Skeletal muscle satellite cell (primary cell): ENCODE results near the gene TMEM184A.
"Not testable (repeated sequence)": the region's sequence is repeated elsewhere in the genome, so short reads cannot be mapped to it uniquely, and the experiment has no call there.

Experiments used
- H3K27me3 ChIP-seq: 2 replicates; pipeline ENCODE4 v1.7.0; 2013; ENCODE audit warnings: low read length; ENCODE audit not compliant: control insufficient read depth, insufficient read depth
- H3K36me3 ChIP-seq: 2 replicates; pipeline ENCODE4 v1.7.0; 2013; ENCODE audit warnings: mild to moderate bottlenecking, control low read depth, low read length; ENCODE audit not compliant: insufficient read depth
- H3K4me1 ChIP-seq: 2 replicates; pipeline ENCODE4 v1.7.0; 2013; ENCODE audit warnings: low read length; ENCODE audit not compliant: control insufficient read depth, insufficient read depth
- H3K4me2 ChIP-seq: 2 replicates; pipeline ENCODE4 v1.7.0; 2013; ENCODE audit warnings: mild to moderate bottlenecking, low read length
- H3K4me3 ChIP-seq: 2 replicates; pipeline ENCODE4 v1.7.0; 2013; ENCODE audit warnings: low read length
- H3K9ac ChIP-seq: 2 replicates; pipeline ENCODE4 v1.7.0; 2013; ENCODE audit warnings: mild to moderate bottlenecking, low read depth, low read length, moderate library complexity
- H3K9me3 ChIP-seq: replicated peaks from 2 replicates; pipeline ENCODE4 v1.7.0; 2013; ENCODE audit warnings: mild to moderate bottlenecking, control low read depth, low read length

TMEM184A gene

DNA sequence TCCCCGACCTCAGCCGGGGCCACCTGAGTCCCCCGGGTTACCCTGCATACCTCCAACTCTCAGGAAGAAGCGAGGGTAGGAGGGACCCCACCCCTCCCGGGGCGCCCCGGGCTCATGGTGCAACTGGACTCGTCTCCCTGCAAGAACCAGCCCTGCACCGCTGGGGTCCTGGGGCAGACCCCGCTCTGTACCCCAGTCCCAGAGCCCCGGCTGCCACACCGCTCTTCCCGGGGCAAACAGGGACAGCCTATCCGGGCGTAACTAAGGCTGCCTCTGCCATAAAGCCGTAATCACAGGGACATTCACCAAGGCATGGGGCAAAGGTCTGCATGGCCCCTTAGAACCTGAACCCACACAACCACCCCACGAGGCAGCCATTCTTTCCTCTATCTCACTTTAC, 32.2 kb downstream of the TMEM184A start:
- Histone ChIP-seq H3K4me1 (no peaks in the 10 kb centered on the region), H3K27me3 (peaks cover 37% of the 10 kb centered on the region), H3K9me3 (peaks cover 7% of the 10 kb centered on the region), H3K36me3 (no peaks in the 10 kb centered on the region), H3K9ac (no peak overlapping the region), H3K4me3 (no peak overlapping the region), H3K4me2 (no peak overlapping the region)

DNA sequence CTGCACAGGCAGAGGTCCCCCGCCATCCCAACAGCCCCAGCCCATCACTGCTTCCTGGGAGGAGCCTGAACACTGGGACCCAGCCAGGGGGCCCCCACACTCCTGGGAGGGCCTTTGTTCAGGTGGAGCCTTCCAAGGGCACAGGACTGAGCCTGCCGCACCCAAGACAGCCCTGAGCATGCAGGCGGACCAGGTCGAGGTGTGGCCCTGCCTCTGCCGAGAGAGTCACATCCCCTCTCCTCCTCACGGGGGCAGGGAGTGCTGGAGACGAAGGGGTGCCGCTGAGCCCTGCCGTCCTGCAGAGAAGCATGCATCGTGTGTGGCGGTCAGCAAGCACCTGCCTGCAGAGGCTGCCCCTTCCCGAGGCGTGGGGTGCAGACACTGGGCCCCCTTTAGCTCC, 32.8 kb downstream of the TMEM184A start:
- no peak overlapping the region for H3K9ac ChIP-seq
- no peaks in the 10 kb centered on the region for H3K36me3 ChIP-seq
- H3K27me3 ChIP-seq: peaks cover 37% of the 10 kb centered on the region
- no peaks in the 10 kb centered on the region for H3K4me1 ChIP-seq
- no peak overlapping the region for H3K4me3 ChIP-seq
- H3K4me2 ChIP-seq: no peak overlapping the region
- H3K9me3 ChIP-seq: peaks cover 7% of the 10 kb centered on the region

DNA sequence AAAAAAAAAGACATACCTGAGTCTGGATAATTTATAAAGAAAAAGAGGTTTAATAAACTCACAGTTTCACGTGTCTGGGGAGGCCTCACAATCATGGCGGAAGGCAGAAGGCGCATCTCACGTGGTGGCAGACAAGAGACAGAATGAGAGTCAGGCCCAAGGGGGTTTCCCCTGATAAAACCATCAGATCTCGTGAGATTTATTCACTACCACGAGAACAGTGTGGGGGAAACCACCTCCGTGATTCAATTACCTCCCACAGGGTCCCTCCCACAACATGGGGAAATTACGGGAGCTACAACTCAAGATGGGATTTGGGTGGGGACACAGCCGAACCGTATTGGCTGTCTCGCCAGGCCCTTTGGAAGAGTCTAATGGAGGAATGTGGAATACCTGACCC, 34.5 kb downstream of the TMEM184A start:
- Histone ChIP-seq H3K9me3 (peaks cover 7% of the 10 kb centered on the region), H3K27me3 (peaks cover 31% of the 10 kb centered on the region), H3K9ac (no peak overlapping the region), H3K4me2 (no peak overlapping the region), H3K4me1 (no peaks in the 10 kb centered on the region), H3K36me3 (no peaks in the 10 kb centered on the region), H3K4me3 (no peak overlapping the region)

DNA sequence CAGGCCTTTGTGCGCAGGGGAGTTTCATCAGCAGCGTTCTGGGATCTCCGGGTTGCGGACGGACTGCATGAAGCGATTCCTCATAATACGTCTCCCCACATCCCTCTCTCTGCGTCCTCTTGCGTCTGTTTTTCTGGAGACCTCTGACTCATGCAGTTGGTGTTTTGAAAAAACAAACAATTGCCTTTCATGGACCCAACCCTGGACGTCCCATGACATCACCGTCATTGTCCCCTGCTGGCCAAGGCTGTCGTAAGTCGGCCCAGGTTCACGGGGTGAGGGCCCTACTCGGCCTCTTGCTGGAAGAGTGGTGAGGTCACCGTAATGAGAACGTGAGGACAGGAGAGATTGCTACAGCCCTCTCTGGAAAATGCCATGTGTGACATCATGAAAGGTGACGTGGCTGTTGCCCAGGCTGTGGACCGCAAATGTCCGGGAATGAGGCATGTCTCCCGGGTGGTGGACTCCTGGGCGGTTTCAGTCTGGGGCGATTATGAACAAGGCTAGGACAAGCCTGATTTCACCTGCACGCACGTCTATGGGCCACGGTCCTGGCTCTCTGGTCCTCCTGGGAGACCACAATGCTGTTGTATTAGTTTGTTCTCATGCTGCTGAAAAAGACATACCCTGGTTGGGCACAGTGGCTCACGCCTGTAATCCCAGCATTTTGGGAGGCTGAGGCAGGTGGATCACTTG, 35.3 kb downstream of the TMEM184A start:
- H3K9ac ChIP-seq: no peak overlapping the region

GRCh38 chr7:1519322-1519922, 36.6 kb downstream of the TMEM184A start:
- H3K4me2 ChIP-seq, H3K36me3 ChIP-seq, H3K4me3 ChIP-seq, H3K4me1 ChIP-seq, H3K9ac ChIP-seq, H3K9me3 ChIP-seq: not testable (repeated sequence)
- peaks cover 18% of the 10 kb centered on the region for H3K27me3 ChIP-seq

More for the DNA sequence above, 35.3 kb downstream of the TMEM184A start:
- H3K9me3 ChIP-seq: peaks cover 7% of the 10 kb centered on the region
- H3K4me2 ChIP-seq: no peak overlapping the region
- H3K4me3 ChIP-seq: no peak overlapping the region
- H3K27me3 ChIP-seq: peaks cover 28% of the 10 kb centered on the region
- no peaks in the 10 kb centered on the region for H3K36me3 ChIP-seq
- H3K4me1 ChIP-seq: no peaks in the 10 kb centered on the region

DNA sequence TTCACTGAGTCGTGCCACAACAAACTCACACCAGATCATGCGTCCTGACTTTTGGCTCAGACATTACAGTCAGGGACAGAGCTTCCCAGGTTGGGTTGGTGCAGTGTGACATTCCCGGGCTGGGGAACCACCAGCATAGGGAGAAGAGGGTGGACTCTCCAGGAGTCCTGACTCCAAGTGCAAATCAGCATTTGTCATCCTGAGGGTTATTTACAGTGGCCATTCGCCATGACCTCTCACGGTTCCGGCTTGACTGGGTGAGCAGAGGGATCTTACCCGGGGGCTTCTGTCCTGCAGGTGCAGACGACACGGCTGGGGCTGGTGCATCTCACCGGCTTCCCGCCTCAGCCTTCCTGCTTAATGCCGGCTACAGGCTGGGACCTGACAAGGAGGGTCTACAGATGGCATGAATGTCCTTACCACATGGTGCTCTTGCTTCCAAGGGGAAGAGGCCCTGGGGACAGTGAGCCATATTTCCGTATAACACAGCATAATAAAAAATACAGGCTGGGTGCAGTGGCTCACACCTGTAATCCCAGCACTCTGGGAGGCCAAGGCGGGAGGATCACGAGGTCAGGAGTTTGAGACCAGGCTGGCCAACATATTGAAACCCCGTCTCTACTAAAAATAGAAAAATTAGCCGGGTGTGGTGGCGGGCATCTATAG, 39.3 kb downstream of the TMEM184A start:
- H3K4me2 ChIP-seq: no peak overlapping the region
- H3K4me3 ChIP-seq: no peak overlapping the region
- H3K9me3 ChIP-seq: peaks cover 7% of the 10 kb centered on the region
- H3K9ac ChIP-seq: no peak overlapping the region
- no peaks in the 10 kb centered on the region for H3K36me3 ChIP-seq
- peaks cover 10% of the 10 kb centered on the region for H3K4me1 ChIP-seq
- no peaks in the 10 kb centered on the region for H3K27me3 ChIP-seq

GRCh38 chr7:1515509-1515967, 40.5 kb downstream of the TMEM184A start:
- H3K4me3 ChIP-seq, H3K4me2 ChIP-seq, H3K36me3 ChIP-seq, H3K27me3 ChIP-seq, H3K9me3 ChIP-seq, H3K9ac ChIP-seq: not testable (repeated sequence)
- H3K4me1 ChIP-seq: peaks cover 10% of the 10 kb centered on the region

GRCh38 chr7:1514995-1515401, 41.0 kb downstream of the TMEM184A start:
- Histone ChIP-seq H3K9me3 (peaks cover 3% of the 10 kb centered on the region), H3K4me2 (no peak overlapping the region), H3K4me3 (no peak overlapping the region), H3K27me3 (no peaks in the 10 kb centered on the region), H3K4me1 (peaks cover 10% of the 10 kb centered on the region), H3K36me3 (no peaks in the 10 kb centered on the region), H3K9ac (no peak overlapping the region)

DNA sequence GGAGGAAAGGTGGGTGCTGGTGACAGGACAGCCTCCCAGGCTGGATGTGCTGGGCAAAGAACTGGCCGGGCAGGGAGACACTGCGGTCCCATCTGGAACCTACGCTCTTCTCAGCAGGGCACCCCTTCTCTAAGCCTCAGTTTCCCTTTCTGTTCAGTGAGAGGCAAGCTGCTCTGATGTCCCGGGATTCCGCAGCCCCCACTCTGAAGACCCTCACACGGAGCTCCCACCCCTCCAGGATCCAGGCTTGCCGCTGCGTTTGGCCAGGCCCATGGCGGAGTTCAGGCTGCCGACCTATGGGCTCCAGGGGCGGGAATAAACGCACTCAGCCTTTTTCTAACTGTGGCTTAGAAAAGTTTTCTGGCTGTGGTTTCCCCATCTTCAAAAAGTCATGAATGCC, 41.6 kb downstream of the TMEM184A start:
- no peak overlapping the region for H3K4me3 ChIP-seq
- H3K4me1 ChIP-seq: peaks cover 10% of the 10 kb centered on the region
- H3K27me3 ChIP-seq: no peaks in the 10 kb centered on the region
- no peaks in the 10 kb centered on the region for H3K36me3 ChIP-seq
- no peak overlapping the region for H3K4me2 ChIP-seq
- no peaks in the 10 kb centered on the region for H3K9me3 ChIP-seq
- H3K9ac ChIP-seq: no peak overlapping the region

DNA sequence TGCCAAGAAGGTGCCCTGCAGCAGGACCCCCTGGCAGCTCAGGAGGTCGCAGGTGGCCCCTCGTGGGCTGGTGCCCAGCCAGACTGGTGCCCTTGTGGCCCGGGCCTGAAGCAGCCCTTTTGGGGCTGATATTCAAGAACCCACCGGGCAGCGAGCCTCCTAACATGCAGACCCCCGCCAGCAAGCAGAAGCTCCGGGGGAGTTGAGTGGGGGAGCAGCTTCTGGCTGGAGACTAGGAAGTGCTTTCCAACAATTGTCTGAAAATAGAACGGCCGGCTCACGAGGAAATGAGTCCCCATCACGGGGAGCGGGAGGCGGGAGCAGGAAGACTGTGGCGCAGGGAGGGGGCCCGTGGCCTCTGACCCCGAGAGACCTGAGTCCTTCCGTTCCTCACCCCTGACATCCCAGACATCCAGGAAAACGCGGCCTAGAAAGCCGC, 42.3 kb downstream of the TMEM184A start:
- Histone ChIP-seq H3K9me3 (no peaks in the 10 kb centered on the region), H3K27me3 (no peaks in the 10 kb centered on the region), H3K9ac (peak overlapping the region; percentile 60), H3K4me3 (peak overlapping the region; percentile 47), H3K36me3 (no peaks in the 10 kb centered on the region), H3K4me2 (peak overlapping the region; percentile 55), H3K4me1 (peaks cover 10% of the 10 kb centered on the region)

- Histone ChIP-seq H3K36me3 (no peaks in the 10 kb centered on the region), H3K9me3 (no peaks in the 10 kb centered on the region), H3K4me2 (peak overlapping the region; percentile 55), H3K4me1 (peaks cover 10% of the 10 kb centered on the region), H3K9ac (peak overlapping the region; percentile 60), H3K4me3 (peak overlapping the region; percentile 47), H3K27me3 (no peaks in the 10 kb centered on the region)
Observed at GRCh38 chr7:1512781-1513656, 43.0 kb downstream of the TMEM184A start.
